K562 (cell line): Measurements from ENCODE around the gene APOLD1. TPM values are rescaled to one million over a fixed set of nuclear protein-coding genes. Genes with fewer than 3 reads are reported as not detected.

Experiments used
- ATAC-seq: fragments of 200-7000 bp; cut with Tn5 transposase; 3 replicates; pipeline ENCODE4 v1.9.1; 2020; ENCODE audit warnings: moderate library complexity
- BruUV-seq: library from RNA; stranded (reverse); fragments of 400-500 nt; replicated peaks from 2 replicates; lab custom pipeline; 2021; lab: Mats Ljungman, UMichigan
- CTCF ChIA-PET: fragments of 300-600 bp; formaldehyde crosslinking; extraction: SDS; loops from one replicate; lab custom pipeline; 2021; ENCODE audit warnings: low intra/inter-chr PET ratio; lab: Yijun Ruan, JAX
- POLR2A ChIA-PET: fragments of 300-600, 350-650 bp; sonication (Branson Sonifier 250); formaldehyde crosslinking; extraction: SDS; loops from one replicate; lab custom pipeline; 2021; ENCODE audit warnings: antibody characterized with exemption, inconsistent platforms; lab: Yijun Ruan, JAX
- DNase-seq, 4 experiments: peaks; one replicate each; pipeline versions ENCODE4 v3.0.0 to v3.0.0-alpha.2; 2011 to 2018; ENCODE audit warnings: low spot score in 3 of 4, mixed read lengths in 3 of 4; ENCODE audit errors: extremely low read depth in 1 of 4
- FAIRE-seq: peaks from 2 replicates; lab custom pipeline; 2011; peaks lifted over from hg19 to GRCh38; lab: Jason Lieb, UNC
- H2AFZ ChIP-seq: 2 replicates; pipeline ENCODE4 v1.6.0; 2011; ENCODE audit warnings: low read depth, low read length, control low read depth, inconsistent platforms
- H3K27ac ChIP-seq: fragments of 200-600 bp; 3 replicates; pipeline ENCODE4 v1.8.0; 2011; ENCODE audit warnings: low read depth, mild to moderate bottlenecking, control low read depth, inconsistent platforms, low read length, moderate library complexity, mixed read lengths; ENCODE audit errors: extremely low read depth
- H3K27me3 ChIP-seq, 2 experiments: fragments of 300-600 bp in 1 of 2; 2 replicates in 1 of 2; 3 replicates in 1 of 2; pipeline versions ENCODE4 v1.6.0 to v1.8.0; 2011; ENCODE audit warnings: inconsistent platforms in 2 of 2, low read length in 2 of 2, mild to moderate bottlenecking in 1 of 2, mixed read lengths in 1 of 2, moderate library complexity in 1 of 2; ENCODE audit not compliant: control insufficient read depth in 2 of 2, insufficient read depth in 2 of 2
- H3K36me3 ChIP-seq: fragments of 300-600 bp; 3 replicates; pipeline ENCODE4 v1.8.0; 2011; ENCODE audit warnings: mild to moderate bottlenecking, low read length, inconsistent platforms; ENCODE audit not compliant: control insufficient read depth, insufficient read depth
- H3K4me1 ChIP-seq, 2 experiments: fragments of 200-600 bp in 1 of 2; replicated peaks in 1 of 2; 2 replicates in 1 of 2; 3 replicates in 1 of 2; pipeline versions ENCODE4 v1.5.1 to v1.8.0; 2011; ENCODE audit warnings: inconsistent platforms in 2 of 2, low read length in 2 of 2, mild to moderate bottlenecking in 1 of 2, mixed read lengths in 1 of 2, moderate library complexity in 1 of 2; ENCODE audit not compliant: control insufficient read depth in 2 of 2, insufficient read depth in 2 of 2
- H3K4me2 ChIP-seq: 2 replicates; pipeline ENCODE4 v1.6.1; 2011; ENCODE audit warnings: low read length, control low read depth, inconsistent platforms, mixed read lengths; ENCODE audit not compliant: insufficient read depth
- H3K4me3 ChIP-seq: fragments of 200-600 bp; sonication (generic), shearing (Covaris generic); 2 replicates; pipeline ENCODE4 v1.5.1; 2016; ENCODE audit warnings: control low read depth, inconsistent platforms
- H3K79me2 ChIP-seq: fragments of 200-600 bp; 3 replicates; pipeline ENCODE4 v1.8.0; 2011; ENCODE audit warnings: low read length, inconsistent platforms; ENCODE audit not compliant: control insufficient read depth, insufficient read depth
- H3K9ac ChIP-seq, 2 experiments: 2 replicates each; pipeline versions ENCODE4 v1.6.0 to v1.6.1; 2011; ENCODE audit warnings: low read depth in 2 of 2, low read length in 2 of 2, control low read depth in 1 of 2, inconsistent platforms in 1 of 2, mild to moderate bottlenecking in 1 of 2, mixed read lengths in 1 of 2; ENCODE audit not compliant: insufficient read depth in 1 of 2
- H3K9me1 ChIP-seq: one replicate; pipeline ENCODE4 v1.6.0; 2011; ENCODE audit warnings: inconsistent platforms, mild to moderate bottlenecking, low read length, moderate library complexity; ENCODE audit not compliant: control insufficient read depth, insufficient read depth
- H3K9me3 ChIP-seq: replicated peaks from 2 replicates; pipeline ENCODE4 v1.5.1; 2011; ENCODE audit warnings: low read depth, low read length, inconsistent platforms; ENCODE audit not compliant: control insufficient read depth, insufficient read depth
- H4K20me1 ChIP-seq: replicated peaks from 2 replicates; pipeline ENCODE4 v1.6.1; 2011; ENCODE audit warnings: low read length, inconsistent platforms, mixed read lengths; ENCODE audit not compliant: control insufficient read depth, insufficient read depth
- SNIP1 ChIP-seq: fragments of 450-650 bp; IDR thresholded peaks from 2 replicates; pipeline ENCODE4 v1.7.1; 2017; ENCODE audit warnings: low read depth, mild to moderate bottlenecking
- WGBS: fragments of 100-300 bp; shearing (Covaris generic); methylation state at CpG from one replicate; pipeline ENCODE4 v1.1.6; 2016; ENCODE audit warnings: low coverage, mixed read lengths; ENCODE audit not compliant: insufficient coverage; ENCODE audit errors: missing lambda C conversion rate; 5-methylcytosine and 5-hydroxymethylcytosine counted together
- in situ Hi-C: fragments of 300-500 bp; cut with MboI; formaldehyde crosslinking; loops from 4 replicates; pipeline ENCODE4 v1.15.0; 2018; ENCODE audit warnings: inconsistent platforms, mixed read lengths
- intact Hi-C: fragments of 100-400 bp; cut with micrococcal nuclease; formaldehyde crosslinking; loops from 2 replicates; pipeline ENCODE4 v1.14.2; 2022
- polyA plus RNA-seq, 8 experiments: library from polyadenylated mRNA; depleted of rRNA in 4 of 8; stranded (reverse) in 5 of 8; unstranded in 3 of 8; fragments of >200 nt; fragmentation: Nextera tagmentation in 2 of 8; fragmentation: Illumina TruSeq in 1 of 8; extraction: Ambion mirVana in 2 of 8; extraction: Trizol in 1 of 8; gene quantifications; 2 replicates each; pipeline versions ENCODE4 v1.2.1 to v1.2.3, GENCODE V29; 2011 to 2014; ENCODE audit warnings: inconsistent platforms in 1 of 8, missing spikeins in 1 of 8
- total RNA-seq, 7 experiments: library from RNA; depleted of rRNA in 6 of 7; stranded (reverse); fragments of >200 nt in 6 of 7; fragmentation: Illumina TruSeq in 2 of 7; extraction: Trizol in 2 of 7; gene quantifications; 2 replicates each; pipeline versions ENCODE4 v1.2.1 to v1.2.3, GENCODE V29; 2011 to 2021; ENCODE audit warnings: low replicate concordance in 1 of 7
- TF ChIP-seq, protein P1 (sequence below), 2 experiments: IDR thresholded peaks in 1 of 2; conservative IDR thresholded peaks in 1 of 2; 2 replicates each; pipeline ENCODE4 v1.6.1; 2016; ENCODE audit warnings: low read depth in 2 of 2, mild to moderate bottlenecking in 1 of 2, missing compliant biosample characterization in 1 of 2, missing genetic modification characterization in 1 of 2, moderate library complexity in 1 of 2
- TF ChIP-seq, protein P2 (sequence below), 2 experiments: fragments of 450-650 bp; IDR thresholded peaks; 2 replicates each; pipeline ENCODE4 v1.6.1; 2018; ENCODE audit warnings: mild to moderate bottlenecking in 2 of 2, low read depth in 1 of 2; ENCODE audit not compliant: partially characterized antibody in 2 of 2

APOLD1 gene
- total and polyA plus RNA-seq, 9 of the 15 experiments (the other 6 are each of a cell fraction or from before 2014, with no cell fraction given), result 0.28 to 1.1 (median 0.61) TPM

DNA sequence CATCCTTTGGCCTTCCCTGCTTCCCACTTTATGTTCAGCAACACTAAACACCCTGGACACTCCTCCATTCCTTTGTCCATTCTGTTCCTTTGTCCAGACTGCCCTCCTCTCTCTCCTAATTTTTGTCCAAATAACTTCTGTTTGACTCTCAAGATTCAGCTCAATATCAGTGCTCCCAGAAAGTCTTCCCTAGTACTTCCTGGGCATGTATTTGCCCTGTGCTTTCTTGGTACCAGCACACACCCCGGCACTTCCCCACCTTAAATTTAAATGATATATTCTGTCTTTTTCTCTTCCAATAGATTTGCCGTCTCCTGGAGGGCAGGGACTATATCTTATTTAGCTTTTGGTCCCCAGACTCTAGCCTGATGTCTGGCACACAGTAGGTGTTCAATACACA, 6.5 kb upstream of the APOLD1 start:
- Histone ChIP-seq H3K4me2 (no peak overlapping the region), H3K4me3 (no peak overlapping the region), H3K27me3 (no peaks in the 10 kb centered on the region), H3K36me3 (no peaks in the 10 kb centered on the region), H3K9me1 (no peaks in the 10 kb centered on the region), H3K27ac (no peak overlapping the region), H3K9ac (no peak overlapping the region), H3K4me1 (peaks cover 0 to 6% of the 10 kb centered on the region in 2 experiments; a peak in 2 of 5 replicates), H3K9me3 (no peaks in the 10 kb centered on the region), H2AFZ (peak overlapping the region; percentile 44; the same call in 1 of the 2 replicates), H3K79me2 (no peaks in the 10 kb centered on the region), H4K20me1 (no peaks in the 10 kb centered on the region)
- 71% methylated on average over 1 of the region's 2 CpGs for whole genome bisulfite sequencing
- CTCF ChIA-PET, result no interaction called here
- BruUV-seq, result no TSS peak
- no peak for FAIRE-seq
- in situ Hi-C loops, result no loop called here
- no peak for DNase-seq
- no peak for ATAC-seq
- intact Hi-C loops, result no loop called here
- TF ChIP-seq, protein P1, sequence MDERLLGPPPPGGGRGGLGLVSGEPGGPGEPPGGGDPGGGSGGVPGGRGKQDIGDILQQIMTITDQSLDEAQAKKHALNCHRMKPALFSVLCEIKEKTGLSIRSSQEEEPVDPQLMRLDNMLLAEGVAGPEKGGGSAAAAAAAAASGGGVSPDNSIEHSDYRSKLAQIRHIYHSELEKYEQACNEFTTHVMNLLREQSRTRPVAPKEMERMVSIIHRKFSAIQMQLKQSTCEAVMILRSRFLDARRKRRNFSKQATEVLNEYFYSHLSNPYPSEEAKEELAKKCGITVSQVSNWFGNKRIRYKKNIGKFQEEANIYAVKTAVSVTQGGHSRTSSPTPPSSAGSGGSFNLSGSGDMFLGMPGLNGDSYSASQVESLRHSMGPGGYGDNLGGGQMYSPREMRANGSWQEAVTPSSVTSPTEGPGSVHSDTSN (CRISPR knock-in tag; IDR thresholded peaks at IDR 0.05; ENCODE audit: low read depth), result no peak
- TF ChIP-seq, protein P1 (tag; conservative IDR thresholded peaks at IDR 0.05; ENCODE audit: low read depth), result no peak
- TF ChIP-seq, protein P2, sequence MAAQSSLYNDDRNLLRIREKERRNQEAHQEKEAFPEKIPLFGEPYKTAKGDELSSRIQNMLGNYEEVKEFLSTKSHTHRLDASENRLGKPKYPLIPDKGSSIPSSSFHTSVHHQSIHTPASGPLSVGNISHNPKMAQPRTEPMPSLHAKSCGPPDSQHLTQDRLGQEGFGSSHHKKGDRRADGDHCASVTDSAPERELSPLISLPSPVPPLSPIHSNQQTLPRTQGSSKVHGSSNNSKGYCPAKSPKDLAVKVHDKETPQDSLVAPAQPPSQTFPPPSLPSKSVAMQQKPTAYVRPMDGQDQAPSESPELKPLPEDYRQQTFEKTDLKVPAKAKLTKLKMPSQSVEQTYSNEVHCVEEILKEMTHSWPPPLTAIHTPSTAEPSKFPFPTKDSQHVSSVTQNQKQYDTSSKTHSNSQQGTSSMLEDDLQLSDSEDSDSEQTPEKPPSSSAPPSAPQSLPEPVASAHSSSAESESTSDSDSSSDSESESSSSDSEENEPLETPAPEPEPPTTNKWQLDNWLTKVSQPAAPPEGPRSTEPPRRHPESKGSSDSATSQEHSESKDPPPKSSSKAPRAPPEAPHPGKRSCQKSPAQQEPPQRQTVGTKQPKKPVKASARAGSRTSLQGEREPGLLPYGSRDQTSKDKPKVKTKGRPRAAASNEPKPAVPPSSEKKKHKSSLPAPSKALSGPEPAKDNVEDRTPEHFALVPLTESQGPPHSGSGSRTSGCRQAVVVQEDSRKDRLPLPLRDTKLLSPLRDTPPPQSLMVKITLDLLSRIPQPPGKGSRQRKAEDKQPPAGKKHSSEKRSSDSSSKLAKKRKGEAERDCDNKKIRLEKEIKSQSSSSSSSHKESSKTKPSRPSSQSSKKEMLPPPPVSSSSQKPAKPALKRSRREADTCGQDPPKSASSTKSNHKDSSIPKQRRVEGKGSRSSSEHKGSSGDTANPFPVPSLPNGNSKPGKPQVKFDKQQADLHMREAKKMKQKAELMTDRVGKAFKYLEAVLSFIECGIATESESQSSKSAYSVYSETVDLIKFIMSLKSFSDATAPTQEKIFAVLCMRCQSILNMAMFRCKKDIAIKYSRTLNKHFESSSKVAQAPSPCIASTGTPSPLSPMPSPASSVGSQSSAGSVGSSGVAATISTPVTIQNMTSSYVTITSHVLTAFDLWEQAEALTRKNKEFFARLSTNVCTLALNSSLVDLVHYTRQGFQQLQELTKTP (IDR thresholded peaks at IDR 0.05; ENCODE audit: low read depth in 1 of 2, partially characterized antibody in 2 of 2), result no peak
- no peak for TF ChIP-seq SNIP1
- POLR2A ChIA-PET, result no interaction called here
